WERI-Rb-1 (cell line): ENCODE measurements around the gene DGCR2.

ENCODE experiments used
- DNase-seq: peaks from one replicate; pipeline ENCODE4 v3.0.0-alpha.2; 2020
- H3K27ac ChIP-seq: fragments of 250-450 bp; sonication (Bioruptor Pico); 2 replicates; pipeline ENCODE4 v1.5.1; 2020; ENCODE audit warnings: mild to moderate bottlenecking, moderate library complexity
- H3K27me3 ChIP-seq: fragments of 250-450 bp; sonication (Bioruptor Pico); 2 replicates; pipeline ENCODE4 v1.5.1; 2021; ENCODE audit warnings: mild to moderate bottlenecking, low read depth, moderate library complexity; ENCODE audit not compliant: insufficient read depth, severe bottlenecking
- H3K36me3 ChIP-seq: fragments of 250-450 bp; sonication (Bioruptor Pico); 2 replicates; pipeline ENCODE4 v1.5.1; 2020; ENCODE audit warnings: mild to moderate bottlenecking, moderate library complexity
- H3K4me3 ChIP-seq: 2 replicates; pipeline ENCODE4 v1.5.1; 2011; ENCODE audit warnings: low read depth, mild to moderate bottlenecking, control low read depth, low read length
- H3K9me3 ChIP-seq: fragments of 250-450 bp; sonication (Bioruptor Pico); 2 replicates; pipeline ENCODE4 v1.5.1; 2021; ENCODE audit warnings: mild to moderate bottlenecking, moderate library complexity; ENCODE audit not compliant: severe bottlenecking
- TF ChIP-seq, protein P1 (sequence below): IDR thresholded peaks from 2 replicates; pipeline ENCODE4 v1.5.1; 2011; ENCODE audit warnings: low read depth, mild to moderate bottlenecking, control low read depth, inconsistent platforms, low read length

DGCR2 gene

GRCh38 chr22:19139001-19139356 is 16.8 kb upstream of the DGCR2 start:
- TF ChIP-seq, protein P1, sequence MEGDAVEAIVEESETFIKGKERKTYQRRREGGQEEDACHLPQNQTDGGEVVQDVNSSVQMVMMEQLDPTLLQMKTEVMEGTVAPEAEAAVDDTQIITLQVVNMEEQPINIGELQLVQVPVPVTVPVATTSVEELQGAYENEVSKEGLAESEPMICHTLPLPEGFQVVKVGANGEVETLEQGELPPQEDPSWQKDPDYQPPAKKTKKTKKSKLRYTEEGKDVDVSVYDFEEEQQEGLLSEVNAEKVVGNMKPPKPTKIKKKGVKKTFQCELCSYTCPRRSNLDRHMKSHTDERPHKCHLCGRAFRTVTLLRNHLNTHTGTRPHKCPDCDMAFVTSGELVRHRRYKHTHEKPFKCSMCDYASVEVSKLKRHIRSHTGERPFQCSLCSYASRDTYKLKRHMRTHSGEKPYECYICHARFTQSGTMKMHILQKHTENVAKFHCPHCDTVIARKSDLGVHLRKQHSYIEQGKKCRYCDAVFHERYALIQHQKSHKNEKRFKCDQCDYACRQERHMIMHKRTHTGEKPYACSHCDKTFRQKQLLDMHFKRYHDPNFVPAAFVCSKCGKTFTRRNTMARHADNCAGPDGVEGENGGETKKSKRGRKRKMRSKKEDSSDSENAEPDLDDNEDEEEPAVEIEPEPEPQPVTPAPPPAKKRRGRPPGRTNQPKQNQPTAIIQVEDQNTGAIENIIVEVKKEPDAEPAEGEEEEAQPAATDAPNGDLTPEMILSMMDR, result no peak
- Histone ChIP-seq H3K27ac (no peak overlapping the region), H3K9me3 (no peaks in the 10 kb centered on the region), H3K27me3 (no peaks in the 10 kb centered on the region), H3K4me3 (no peak overlapping the region), H3K36me3 (peaks cover 82% of the 10 kb centered on the region)
- DNase-seq, result no peak

- H3K27ac ChIP-seq, result no peak overlapping the region
- no peaks in the 10 kb centered on the region for H3K9me3 ChIP-seq
- no peak overlapping the region for H3K4me3 ChIP-seq
- TF ChIP-seq, protein P1, result no peak
- no peaks in the 10 kb centered on the region for H3K27me3 ChIP-seq
- H3K36me3 ChIP-seq, result peaks cover 88% of the 10 kb centered on the region
- no peak for DNase-seq
These were observed 16.2 kb upstream of the DGCR2 start for GRCh38 chr22:19138217-19139000.

- TF ChIP-seq, protein P1, result no peak
- no peak for DNase-seq
- Histone ChIP-seq H3K9me3 (no peaks in the 10 kb centered on the region), H3K27ac (no peak overlapping the region), H3K27me3 (no peaks in the 10 kb centered on the region), H3K4me3 (no peak overlapping the region), H3K36me3 (peaks cover 93% of the 10 kb centered on the region)
These were observed 15.4 kb upstream of the DGCR2 start for GRCh38 chr22:19137384-19138216.

- Histone ChIP-seq H3K4me3 (no peak overlapping the region), H3K36me3 (peaks cover 89% of the 10 kb centered on the region), H3K9me3 (no peaks in the 10 kb centered on the region), H3K27me3 (no peaks in the 10 kb centered on the region), H3K27ac (no peak overlapping the region)
- TF ChIP-seq, protein P1, result no peak
- no peak for DNase-seq
These were observed 14.7 kb upstream of the DGCR2 start for GRCh38 chr22:19136915-19137314.

GRCh38 chr22:19134874-19135273 is 12.7 kb upstream of the DGCR2 start:
- peaks cover 72% of the 10 kb centered on the region for H3K36me3 ChIP-seq
- no peaks in the 10 kb centered on the region for H3K9me3 ChIP-seq
- DNase-seq, result no peak
- TF ChIP-seq, protein P1, result no peak
- no peak overlapping the region for H3K4me3 ChIP-seq
- H3K27me3 ChIP-seq, result no peaks in the 10 kb centered on the region
- no peak overlapping the region for H3K27ac ChIP-seq
